ENCODE data around the gene DCX. TPM values are rescaled to one million over a fixed set of nuclear protein-coding genes. Genes with fewer than 3 reads are reported as not detected.

DCX gene
- total and polyA plus RNA-seq, 9 of the 15 experiments (the other 6 are each of a cell fraction or from before 2014, with no cell fraction given) = not detected

GRCh38 chrX:111284631-111285293 is 127.2 kb downstream of the DCX start (continued):
- TF ChIP-seq REST (IDR thresholded peaks at IDR 0.05; ENCODE audit: borderline replicate concordance) (no peak), REST (CRISPR knock-in tag; IDR thresholded peaks at IDR 0.05; ENCODE audit: low read depth) (no peak)

DNA sequence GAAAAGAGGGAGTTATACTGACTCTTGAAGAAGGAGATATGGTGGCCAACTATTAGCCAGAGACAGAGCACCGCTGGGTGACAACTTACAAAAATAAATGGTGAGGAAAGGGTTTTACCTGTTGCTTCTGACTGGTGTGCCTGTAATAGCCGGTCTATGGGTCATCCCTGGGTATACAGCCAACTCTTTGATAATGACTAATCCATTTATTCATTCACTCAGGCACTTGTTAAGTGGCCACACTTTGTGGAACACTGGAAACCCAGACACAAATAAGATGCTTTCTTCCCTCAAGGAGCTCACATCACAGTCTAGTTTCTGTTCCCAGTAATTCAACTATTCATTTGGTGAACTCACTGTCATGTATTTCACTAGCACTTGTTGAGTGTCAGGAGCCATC is 128.5 kb downstream of the DCX start:
- Histone ChIP-seq H3K27ac (ENCODE audit: extremely low read depth, low read depth, low read length) (no peak overlapping the region), H2AFZ (ENCODE audit: low read depth, low read length) (no peak overlapping the region), H3K36me3 (ENCODE audit: control insufficient read depth, insufficient read depth, low read length) (no peaks in the 10 kb centered on the region), H3K9me3 (replicated peaks; ENCODE audit: control insufficient read depth, insufficient read depth, low read depth, low read length) (no peaks in the 10 kb centered on the region), H3K27me3 (ENCODE audit: control insufficient read depth in 2 of 2, insufficient read depth in 2 of 2, low read length in 2 of 2) (no peaks in the 10 kb centered on the region), H4K20me1 (replicated peaks; ENCODE audit: control insufficient read depth, insufficient read depth, low read length) (no peaks in the 10 kb centered on the region), H3K79me2 (ENCODE audit: control insufficient read depth, insufficient read depth, low read length) (no peaks in the 10 kb centered on the region), H3K9ac (ENCODE audit: insufficient read depth in 1 of 2, low read depth in 2 of 2, low read length in 2 of 2) (no peak overlapping the region), H3K9me1 (ENCODE audit: control insufficient read depth, insufficient read depth, low read length) (no peaks in the 10 kb centered on the region), H3K4me3 (no peak overlapping the region), H3K4me2 (ENCODE audit: insufficient read depth, low read length) (no peak overlapping the region), H3K4me1 (replicated peaks in 1 of 2; ENCODE audit: control insufficient read depth in 2 of 2, insufficient read depth in 2 of 2, low read length in 2 of 2) (no peaks in the 10 kb centered on the region)
- in situ Hi-C loops (cut with MboI) (no loop called here), intact Hi-C loops (cut with micrococcal nuclease) (no loop called here)
- CTCF ChIA-PET (ENCODE audit: low intra/inter-chr PET ratio) = no interaction called here
- POLR2A ChIA-PET = no interaction called here
- DNase-seq (ENCODE audit: extremely low read depth in 1 of 4, low spot score in 3 of 4) = no peak
- 0% methylated on average over 1 of the region's 2 CpGs for WGBS (ENCODE audit: insufficient coverage, low coverage, missing lambda C conversion rate)
- ATAC-seq = no peak
- no TSS peak for BruUV-seq (replicated peaks)
- FAIRE-seq = no peak
- TF ChIP-seq CREM (IDR thresholded peaks at IDR 0.05; ENCODE audit: low read depth) (no peak), ZNF707 (CRISPR knock-in tag; conservative IDR thresholded peaks at IDR 0.05) (no peak), NCOA4 (IDR thresholded peaks at IDR 0.05; ENCODE audit: partially characterized antibody) (no peak), DIDO1 (tag; IDR thresholded peaks at IDR 0.05; ENCODE audit: low read depth) (no peak), ZNF444 (CRISPR knock-in tag; IDR thresholded peaks at IDR 0.05) (no peak), AFF4 (CRISPR knock-in tag; IDR thresholded peaks at IDR 0.05) (no peak)

All from K562 (cell line).